Activated T-helper 1 cell treated with anti-CD3 and anti-CD28 coated beads, Interleukin-12 subunit alpha, Interleukin-12 subunit beta, Interleukin-2, Interleukin-4 antibody, amounts not matched to agents 30 ng/mL and 10 ng/mL and 1 ng/mL, durations not matched to agents 14 hours and 24 hours and 36 hours (primary cell): ENCODE measurements around the gene ATP13A4. TPM values are rescaled to one million over a fixed set of nuclear protein-coding genes. Genes with fewer than 3 reads are reported as not detected.

Source experiments
- DNase-seq: peaks from one replicate; pipeline ENCODE4 v3.0.0; 2021; ENCODE audit warnings: low spot score
- H3K27ac Mint-ChIP-seq: one replicate; pipeline ENCODE4 v1.8.0; 2021; ENCODE audit warnings: mild to moderate bottlenecking, mixed read lengths
- H3K27me3 Mint-ChIP-seq: one replicate; pipeline ENCODE4 v1.8.0; 2022; ENCODE audit warnings: mild to moderate bottlenecking, moderate library complexity, mixed read lengths; ENCODE audit not compliant: insufficient read depth
- H3K36me3 Mint-ChIP-seq: one replicate; pipeline ENCODE4 v1.8.0; 2021; ENCODE audit warnings: low read depth, mixed read lengths
- H3K4me1 Mint-ChIP-seq: one replicate; pipeline ENCODE4 v1.8.0; 2021; ENCODE audit warnings: low read depth, mixed read lengths
- H3K4me3 Mint-ChIP-seq: one replicate; pipeline ENCODE4 v1.8.0; 2021; ENCODE audit warnings: mild to moderate bottlenecking, moderate library complexity, mixed read lengths
- H3K9me3 Mint-ChIP-seq: one replicate; pipeline ENCODE4 v1.8.0; 2021; ENCODE audit warnings: mixed read lengths
- intact Hi-C: fragments of 100-400 bp; cut with micrococcal nuclease; formaldehyde crosslinking; loops from one replicate; pipeline ENCODE4 v1.15.1; 2024
- total RNA-seq: library from RNA; stranded (reverse); gene quantifications from 2 replicates; pipeline ENCODE4 v1.2.3, GENCODE V29; 2022

ATP13A4 gene
- total RNA-seq, 1 donor from 2014 or later: 0.31 TPM

GRCh38 chr3:193403307-193403706 lies 151.4 kb downstream of the ATP13A4 start:
- no peaks in the 10 kb centered on the region for H3K9me3 Mint-ChIP-seq
- H3K4me1 Mint-ChIP-seq: no peaks in the 10 kb centered on the region
- no peak overlapping the region for H3K4me3 Mint-ChIP-seq
- H3K27me3 Mint-ChIP-seq: peaks cover 2% of the 10 kb centered on the region
- intact Hi-C loops: no loop called here
- no peak overlapping the region for H3K27ac Mint-ChIP-seq
- no peaks in the 10 kb centered on the region for H3K36me3 Mint-ChIP-seq
- DNase-seq: no peak

DNA sequence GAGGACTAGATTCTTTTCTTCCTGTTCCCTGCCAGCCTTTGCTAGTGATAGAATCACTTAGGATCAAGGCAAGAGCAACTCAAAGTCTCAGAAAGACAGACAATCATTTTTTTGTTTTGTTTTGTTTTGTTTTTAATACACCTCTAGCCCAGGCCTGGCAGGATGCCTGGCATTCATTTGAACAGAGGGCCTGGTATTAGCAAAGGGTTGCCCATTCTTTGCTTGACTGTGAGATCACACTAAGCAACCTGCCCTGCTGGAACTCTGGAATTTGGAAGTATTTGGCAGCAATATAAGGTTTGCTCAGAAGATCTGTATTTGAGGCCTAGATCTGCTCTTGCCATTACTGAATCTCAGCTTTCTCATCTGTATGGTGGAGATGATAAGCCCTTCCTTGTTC lies 154.4 kb downstream of the ATP13A4 start:
- Mint-ChIP-seq H3K27ac (no peak overlapping the region), H3K36me3 (no peaks in the 10 kb centered on the region)
- intact Hi-C loops: no loop called here

GRCh38 chr3:193396451-193397244 lies 158.0 kb downstream of the ATP13A4 start:
- intact Hi-C loops: no loop called here
- Mint-ChIP-seq H3K4me1 (no peaks in the 10 kb centered on the region), H3K4me3 (no peak overlapping the region), H3K27me3 (no peaks in the 10 kb centered on the region), H3K9me3 (no peaks in the 10 kb centered on the region), H3K27ac (no peak overlapping the region), H3K36me3 (no peaks in the 10 kb centered on the region)
- DNase-seq: no peak

More for the DNA sequence above, 154.4 kb downstream of the ATP13A4 start:
- H3K4me3 Mint-ChIP-seq: no peak overlapping the region
- peaks cover 2% of the 10 kb centered on the region for H3K27me3 Mint-ChIP-seq
- DNase-seq: no peak
- no peaks in the 10 kb centered on the region for H3K4me1 Mint-ChIP-seq
- no peaks in the 10 kb centered on the region for H3K9me3 Mint-ChIP-seq

GRCh38 chr3:193391902-193392301 lies 162.8 kb downstream of the ATP13A4 start:
- Mint-ChIP-seq H3K36me3 (no peaks in the 10 kb centered on the region), H3K27ac (no peak overlapping the region), H3K27me3 (no peaks in the 10 kb centered on the region), H3K4me1 (no peaks in the 10 kb centered on the region), H3K9me3 (no peaks in the 10 kb centered on the region), H3K4me3 (no peak overlapping the region)
- intact Hi-C loops: no loop called here
- DNase-seq: no peak

DNA sequence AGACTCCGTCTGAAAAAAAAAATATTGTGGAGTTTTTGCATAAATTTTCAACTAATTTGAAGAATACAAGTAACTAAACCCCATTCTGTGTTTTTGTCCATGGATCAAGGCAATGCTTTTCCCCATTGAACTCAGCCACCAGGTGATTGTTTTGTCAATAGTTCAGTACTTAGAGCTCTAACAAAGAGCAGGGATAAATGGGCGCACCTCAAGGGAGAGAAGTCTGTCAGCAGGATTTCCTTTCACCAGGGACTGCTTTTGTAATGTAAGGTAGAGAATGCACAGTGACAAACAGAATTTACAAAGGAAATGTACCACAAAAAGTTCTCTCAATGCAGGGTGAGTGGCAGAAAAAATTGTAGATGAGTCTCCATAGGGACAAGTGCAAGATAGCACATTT lies 165.4 kb downstream of the ATP13A4 start:
- Mint-ChIP-seq H3K27ac (no peak overlapping the region), H3K4me3 (no peak overlapping the region), H3K4me1 (no peaks in the 10 kb centered on the region), H3K36me3 (no peaks in the 10 kb centered on the region), H3K9me3 (no peaks in the 10 kb centered on the region), H3K27me3 (no peaks in the 10 kb centered on the region)
- intact Hi-C loops: no loop called here
- DNase-seq: no peak

DNA sequence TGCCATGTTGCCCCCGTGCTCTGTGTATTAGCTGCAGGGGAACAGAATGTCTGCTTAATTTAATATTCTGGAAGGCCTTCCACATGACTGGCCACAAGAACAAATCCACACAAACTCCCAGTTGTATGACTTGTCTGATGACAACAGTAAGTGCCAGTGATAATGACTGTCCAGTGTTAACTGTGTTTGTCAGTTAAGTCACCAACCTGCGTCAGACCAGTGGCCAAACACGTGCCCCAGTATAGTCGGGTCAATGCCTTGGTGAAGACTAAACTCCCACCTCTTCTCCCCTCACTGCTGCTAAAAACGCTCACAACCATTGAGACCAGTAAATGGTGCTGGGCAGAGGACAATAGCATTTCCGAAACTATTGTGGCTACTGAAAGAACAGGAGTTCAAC lies 166.3 kb downstream of the ATP13A4 start:
- H3K4me3 Mint-ChIP-seq: no peak overlapping the region
- H3K27me3 Mint-ChIP-seq: no peaks in the 10 kb centered on the region
- H3K27ac Mint-ChIP-seq: no peak overlapping the region
- no peaks in the 10 kb centered on the region for H3K4me1 Mint-ChIP-seq
- intact Hi-C loops: no loop called here
- no peaks in the 10 kb centered on the region for H3K36me3 Mint-ChIP-seq
- DNase-seq: no peak
- H3K9me3 Mint-ChIP-seq: no peaks in the 10 kb centered on the region

GRCh38 chr3:193387596-193387995 lies 167.1 kb downstream of the ATP13A4 start:
- intact Hi-C loops: no loop called here
- DNase-seq: no peak
- H3K36me3 Mint-ChIP-seq: no peaks in the 10 kb centered on the region
- no peak overlapping the region for H3K27ac Mint-ChIP-seq
- no peaks in the 10 kb centered on the region for H3K4me1 Mint-ChIP-seq
- H3K9me3 Mint-ChIP-seq: no peaks in the 10 kb centered on the region
- H3K27me3 Mint-ChIP-seq: peaks cover under 1% of the 10 kb centered on the region
- no peak overlapping the region for H3K4me3 Mint-ChIP-seq

DNA sequence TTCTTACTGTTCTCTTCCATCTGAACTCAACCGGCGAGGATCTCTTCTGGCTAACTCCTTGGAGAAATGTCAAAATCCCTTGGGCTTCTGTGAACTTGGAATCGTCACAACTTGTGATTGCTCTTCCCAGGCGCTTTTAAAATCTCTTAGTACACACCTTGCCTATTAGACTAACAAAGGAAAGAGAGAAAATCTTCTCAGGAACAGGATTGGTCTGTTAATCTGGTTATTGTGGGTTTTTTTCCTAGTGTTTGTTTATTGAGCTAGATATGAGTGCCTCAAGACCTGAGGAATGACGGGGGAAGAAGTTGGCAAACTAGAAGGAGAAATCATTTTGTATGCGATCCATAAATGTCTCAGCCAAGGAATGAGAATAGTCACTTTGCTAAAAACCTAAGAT lies 176.0 kb downstream of the ATP13A4 start, which contains the start of gene ATP13A5:
Gene ATP13A5, minus strand, starts transcription at position 48 of the 400 bp plus-strand sequence. Its CDS starts 28 bp downstream, at position 20.
- intact Hi-C loops: no loop called here
- H3K9me3 Mint-ChIP-seq: no peaks in the 10 kb centered on the region
- no peak for DNase-seq
- H3K4me1 Mint-ChIP-seq: no peaks in the 10 kb centered on the region
- peaks cover 17% of the 10 kb centered on the region for H3K27me3 Mint-ChIP-seq
- no peaks in the 10 kb centered on the region for H3K36me3 Mint-ChIP-seq
- no peak within 1 kb of the TSS for H3K4me3 Mint-ChIP-seq
- H3K27ac Mint-ChIP-seq: no peak within 1 kb of the TSS

DNA sequence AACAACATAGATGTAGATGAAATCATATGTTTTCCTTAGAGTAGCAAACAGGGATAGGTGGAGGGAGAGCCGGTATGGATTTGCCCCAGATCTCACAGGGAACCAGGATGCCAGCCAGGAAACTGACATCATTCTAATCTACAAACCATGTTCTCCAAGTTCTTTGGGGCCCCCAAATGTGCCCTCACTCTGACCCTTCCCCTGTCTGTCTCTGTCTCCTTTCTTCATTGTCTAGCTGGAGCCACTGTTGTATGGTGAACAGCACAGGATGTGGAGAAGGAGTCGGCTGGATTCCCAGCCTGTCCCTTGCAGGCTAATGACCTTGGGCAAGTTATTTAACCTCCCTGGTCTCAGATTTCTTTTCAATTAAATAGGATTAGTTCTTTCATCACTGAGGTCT lies 177.1 kb downstream of the ATP13A4 start:
- Mint-ChIP-seq H3K27ac (no peak overlapping the region), H3K27me3 (peaks cover 16% of the 10 kb centered on the region), H3K36me3 (no peaks in the 10 kb centered on the region), H3K4me3 (no peak overlapping the region), H3K4me1 (peaks cover 4% of the 10 kb centered on the region), H3K9me3 (no peaks in the 10 kb centered on the region)
- intact Hi-C loops: no loop called here
- no peak for DNase-seq

DNA sequence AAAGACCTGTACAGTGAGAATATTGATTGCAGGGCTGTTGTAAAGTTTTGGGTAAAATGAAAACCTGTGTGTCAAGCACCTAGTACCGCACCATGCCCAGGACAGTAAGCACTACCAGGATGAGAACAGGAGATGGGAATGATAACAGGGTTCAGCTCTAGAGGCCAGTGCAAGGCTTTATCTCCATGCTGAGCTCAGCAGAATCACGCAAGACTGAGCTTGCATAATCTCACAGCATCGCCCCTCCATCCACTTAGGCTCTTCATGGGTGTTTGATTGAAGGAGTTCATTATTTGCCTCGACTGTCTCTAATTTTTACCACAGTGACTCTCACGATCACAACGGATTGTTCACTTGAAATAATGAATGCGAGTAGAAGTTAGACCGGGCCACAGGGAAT lies 179.1 kb downstream of the ATP13A4 start:
- Mint-ChIP-seq H3K9me3 (no peaks in the 10 kb centered on the region), H3K4me3 (no peak overlapping the region), H3K4me1 (peaks cover 7% of the 10 kb centered on the region), H3K27ac (no peak overlapping the region), H3K36me3 (no peaks in the 10 kb centered on the region), H3K27me3 (peaks cover 10% of the 10 kb centered on the region)
- intact Hi-C loops: no loop called here
- no peak for DNase-seq

DNA sequence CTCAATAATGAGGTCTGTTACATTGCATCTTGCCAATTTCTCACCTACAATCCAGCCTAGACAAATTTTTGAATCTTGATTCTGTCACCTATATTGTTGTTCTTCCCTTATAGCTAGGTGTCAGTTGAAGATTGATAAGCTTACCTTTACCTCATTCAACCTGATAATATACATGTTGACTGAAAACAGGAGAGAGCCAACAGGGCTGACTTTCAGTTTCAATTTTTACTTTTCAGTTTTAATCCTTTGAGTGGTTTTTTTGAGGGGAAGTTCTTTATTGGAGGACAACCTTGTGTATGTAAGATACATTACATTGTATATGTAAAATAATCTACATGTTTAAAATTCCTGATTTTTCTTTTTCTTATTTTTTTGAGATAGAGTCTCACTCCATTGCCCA lies 181.9 kb downstream of the ATP13A4 start:
- Mint-ChIP-seq H3K4me3 (no peak overlapping the region), H3K4me1 (peaks cover 7% of the 10 kb centered on the region), H3K27ac (no peak overlapping the region), H3K36me3 (no peaks in the 10 kb centered on the region), H3K9me3 (no peaks in the 10 kb centered on the region), H3K27me3 (peaks cover 4% of the 10 kb centered on the region)
- intact Hi-C loops: no loop called here
- no peak for DNase-seq

GRCh38 chr3:193367868-193368267 lies 186.8 kb downstream of the ATP13A4 start:
- intact Hi-C loops: no loop called here
- no peaks in the 10 kb centered on the region for H3K36me3 Mint-ChIP-seq
- peaks cover 6% of the 10 kb centered on the region for H3K4me1 Mint-ChIP-seq

DNA sequence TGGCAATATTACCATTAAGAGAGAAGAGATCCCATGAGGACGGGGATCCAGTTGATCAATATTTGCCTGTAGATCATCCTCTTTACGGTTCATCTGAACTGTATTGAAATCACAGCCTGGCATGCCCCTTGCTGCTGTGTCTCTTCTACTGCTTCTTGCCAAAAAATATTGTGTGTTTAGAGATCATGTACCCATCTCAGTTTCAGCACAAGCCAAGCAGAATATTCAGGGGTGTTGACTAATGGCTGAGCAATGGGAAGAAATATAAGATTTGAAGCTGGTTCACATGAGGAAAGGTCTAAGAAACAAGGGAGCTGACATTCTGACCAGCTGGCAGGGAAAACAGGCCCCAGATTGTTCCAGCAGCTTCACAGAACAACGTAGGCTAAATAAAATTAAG lies 197.4 kb downstream of the ATP13A4 start:
- H3K27me3 Mint-ChIP-seq: peaks cover 7% of the 10 kb centered on the region
- DNase-seq: no peak
- H3K4me3 Mint-ChIP-seq: no peak overlapping the region
- H3K9me3 Mint-ChIP-seq: no peaks in the 10 kb centered on the region
- no peaks in the 10 kb centered on the region for H3K4me1 Mint-ChIP-seq
- intact Hi-C loops: no loop called here
- no peak overlapping the region for H3K27ac Mint-ChIP-seq
- no peaks in the 10 kb centered on the region for H3K36me3 Mint-ChIP-seq

More at GRCh38 chr3:193367868-193368267, 186.8 kb downstream of the ATP13A4 start:
- no peaks in the 10 kb centered on the region for H3K9me3 Mint-ChIP-seq
- H3K27me3 Mint-ChIP-seq: peaks cover 5% of the 10 kb centered on the region
- H3K27ac Mint-ChIP-seq: no peak overlapping the region
- DNase-seq: no peak
- H3K4me3 Mint-ChIP-seq: no peak overlapping the region

DNA sequence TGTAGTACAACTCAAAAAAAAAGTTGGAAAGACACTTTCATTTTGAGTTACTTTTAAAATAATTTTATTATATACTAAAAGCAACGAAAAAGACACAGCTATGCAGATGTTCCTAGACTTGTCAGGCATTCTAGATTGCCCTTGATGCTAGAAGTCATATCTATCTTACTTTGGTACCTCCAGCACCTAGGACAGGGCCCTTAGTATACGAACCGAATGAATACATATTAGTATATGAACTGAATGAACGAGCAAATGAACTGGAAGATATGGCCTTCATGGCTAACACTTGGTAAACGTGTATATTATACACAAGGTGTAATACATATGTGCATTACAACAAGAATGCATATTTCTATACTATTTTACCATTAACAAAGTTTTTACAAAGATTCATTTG lies 200.3 kb downstream of the ATP13A4 start:
- intact Hi-C loops: no loop called here
- no peaks in the 10 kb centered on the region for H3K9me3 Mint-ChIP-seq
- no peak for DNase-seq
- no peak overlapping the region for H3K27ac Mint-ChIP-seq
- H3K27me3 Mint-ChIP-seq: peaks cover 8% of the 10 kb centered on the region
- H3K36me3 Mint-ChIP-seq: no peaks in the 10 kb centered on the region
- no peak overlapping the region for H3K4me3 Mint-ChIP-seq
- no peaks in the 10 kb centered on the region for H3K4me1 Mint-ChIP-seq
